Esophagus muscularis mucosa (tissue), 4 donors: Measurements from ENCODE around the gene C12orf54.

Experiments
- CTCF ChIP-seq, 3 experiments: fragments of 200-600 bp in 2 of 3; fragments of 450-650 bp in 1 of 3; sonication (generic) in 2 of 3; IDR thresholded peaks; one replicate each; pipeline ENCODE4 v1.5.1; 2017 to 2019; ENCODE audit warnings: antibody characterized with exemption in 3 of 3, mild to moderate bottlenecking in 2 of 3, moderate library complexity in 1 of 3
- EP300 ChIP-seq: sonication (generic); formaldehyde crosslinking; IDR thresholded peaks from one replicate; pipeline ENCODE4 v1.6.1; 2017; ENCODE audit warnings: antibody characterized with exemption
- POLR2A ChIP-seq: fragments of 450-650 bp; IDR thresholded peaks from one replicate; pipeline ENCODE4 v1.6.1; 2017; ENCODE audit warnings: antibody characterized with exemption, moderate library complexity, mild to moderate bottlenecking, low read depth
- POLR2AphosphoS5 ChIP-seq, 2 donors: sonication (generic); formaldehyde crosslinking; IDR thresholded peaks; one replicate each; pipeline ENCODE4 v1.6.1; 2017; ENCODE audit warnings: antibody characterized with exemption in 2 of 2

- no peak for TF ChIP-seq CTCF (IDR thresholded peaks at IDR 0.05)
- TF ChIP-seq POLR2A: no peak
- no peak for TF ChIP-seq POLR2AphosphoS5 (IDR thresholded peaks at IDR 0.05)
- TF ChIP-seq EP300: no peak
These were observed 40.0 kb upstream of the C12orf54 start for GRCh38 chr12:48442179-48442847.
